GM23248 (cell line): ENCODE data around the gene RPH3AL. TPM values are rescaled to one million over a fixed set of nuclear protein-coding genes. Genes with fewer than 3 reads are reported as not detected.

Source experiments
- DNase-seq: peaks from one replicate; pipeline ENCODE4 v3.0.0-alpha.2; 2015
- H2AFZ ChIP-seq: fragments of 200-600 bp; sonication (generic); 2 replicates; pipeline ENCODE4 v1.6.1; 2016; ENCODE audit warnings: antibody characterized with exemption
- H3F3A ChIP-seq: fragments of 200-600 bp; sonication (generic); 2 replicates; pipeline ENCODE4 v1.6.1; 2016; ENCODE audit warnings: mild to moderate bottlenecking, antibody characterized with exemption, mixed run types; ENCODE audit not compliant: insufficient read depth
- H3K27ac ChIP-seq: fragments of 200-600 bp; sonication (generic); 2 replicates; pipeline ENCODE4 v1.5.1; 2016; ENCODE audit warnings: mild to moderate bottlenecking
- H3K27me3 ChIP-seq: fragments of 200-600 bp; sonication (generic); replicated peaks from 2 replicates; pipeline ENCODE4 v1.6.1; 2016; ENCODE audit warnings: mild to moderate bottlenecking; ENCODE audit not compliant: insufficient read depth
- H3K36me3 ChIP-seq: fragments of 200-600 bp; sonication (generic); 2 replicates; pipeline ENCODE4 v1.6.1; 2016; ENCODE audit warnings: low read depth, mild to moderate bottlenecking
- H3K4me1 ChIP-seq: fragments of 200-600 bp; sonication (generic); 2 replicates; pipeline ENCODE4 v1.6.1; 2016; ENCODE audit warnings: mild to moderate bottlenecking; ENCODE audit not compliant: insufficient read depth
- H3K4me2 ChIP-seq: fragments of 200-600 bp; sonication (generic); one replicate; pipeline ENCODE4 v1.6.1; 2016; ENCODE audit warnings: mild to moderate bottlenecking; ENCODE audit not compliant: unreplicated experiment
- H3K4me3 ChIP-seq: fragments of 200-600 bp; sonication (generic); 2 replicates; pipeline ENCODE4 v1.5.1; 2016; ENCODE audit warnings: mild to moderate bottlenecking
- H3K79me2 ChIP-seq: fragments of 200-600 bp; sonication (generic); 2 replicates; pipeline ENCODE4 v1.6.1; 2016; ENCODE audit warnings: mild to moderate bottlenecking; ENCODE audit not compliant: insufficient read depth
- H3K9ac ChIP-seq: fragments of 200-600 bp; sonication (generic); 2 replicates; pipeline ENCODE4 v1.6.1; 2016; ENCODE audit warnings: mild to moderate bottlenecking
- H3K9me2 ChIP-seq: fragments of 200-600 bp; sonication (generic); 2 replicates; pipeline ENCODE4 v1.6.1; 2016; ENCODE audit warnings: mixed run types, mild to moderate bottlenecking, moderate library complexity; ENCODE audit not compliant: insufficient read depth
- H3K9me3 ChIP-seq: fragments of 200-600 bp; sonication (generic); one replicate; pipeline ENCODE4 v1.6.1; 2017; ENCODE audit warnings: low read depth
- H4K20me1 ChIP-seq: fragments of 200-600 bp; sonication (generic); 2 replicates; pipeline ENCODE4 v1.6.0; 2016; ENCODE audit not compliant: insufficient read depth
- EZH2 ChIP-seq: fragments of 200-600 bp; sonication (generic); IDR thresholded peaks from 2 replicates; pipeline ENCODE4 v1.6.1; 2018; ENCODE audit warnings: antibody characterized with exemption, mild to moderate bottlenecking; ENCODE audit not compliant: insufficient read depth, poor library complexity, severe bottlenecking
- EZH2phosphoT487 ChIP-seq: fragments of 200-600 bp; sonication (generic); IDR thresholded peaks from 2 replicates; pipeline ENCODE4 v1.6.1; 2018; ENCODE audit warnings: antibody characterized with exemption, moderate library complexity, mild to moderate bottlenecking, low read depth; ENCODE audit not compliant: insufficient read depth
- WGBS, 2 experiments: methylation state at CpG; one replicate each; pipeline ENCODE4 v1.1.6; 2015 to 2017; ENCODE audit warnings: low lambda C conversion rate in 2 of 2, low coverage in 1 of 2; ENCODE audit errors: missing lambda C conversion rate in 2 of 2; 5-methylcytosine and 5-hydroxymethylcytosine counted together
- in situ Hi-C: fragments of 300-500 bp; cut with MboI; formaldehyde crosslinking; loops from 2 replicates; pipeline ENCODE4 v1.15.0; 2020
- polyA plus RNA-seq: library from polyadenylated mRNA; unstranded; fragments of >200 nt; fragmentation: Nextera tagmentation; extraction: Ambion mirVana; gene quantifications from 2 replicates; pipeline ENCODE4 v1.2.1, GENCODE V29; 2016
- total RNA-seq: library from RNA; depleted of rRNA; stranded (reverse); fragments of >200 nt; shearing (Covaris generic); gene quantifications from 2 replicates; pipeline ENCODE4 v1.2.3, GENCODE V29; 2014

RPH3AL gene
- total and polyA plus RNA-seq, 2 experiments from 2014 or later: 2.7 to 5.2 TPM

DNA sequence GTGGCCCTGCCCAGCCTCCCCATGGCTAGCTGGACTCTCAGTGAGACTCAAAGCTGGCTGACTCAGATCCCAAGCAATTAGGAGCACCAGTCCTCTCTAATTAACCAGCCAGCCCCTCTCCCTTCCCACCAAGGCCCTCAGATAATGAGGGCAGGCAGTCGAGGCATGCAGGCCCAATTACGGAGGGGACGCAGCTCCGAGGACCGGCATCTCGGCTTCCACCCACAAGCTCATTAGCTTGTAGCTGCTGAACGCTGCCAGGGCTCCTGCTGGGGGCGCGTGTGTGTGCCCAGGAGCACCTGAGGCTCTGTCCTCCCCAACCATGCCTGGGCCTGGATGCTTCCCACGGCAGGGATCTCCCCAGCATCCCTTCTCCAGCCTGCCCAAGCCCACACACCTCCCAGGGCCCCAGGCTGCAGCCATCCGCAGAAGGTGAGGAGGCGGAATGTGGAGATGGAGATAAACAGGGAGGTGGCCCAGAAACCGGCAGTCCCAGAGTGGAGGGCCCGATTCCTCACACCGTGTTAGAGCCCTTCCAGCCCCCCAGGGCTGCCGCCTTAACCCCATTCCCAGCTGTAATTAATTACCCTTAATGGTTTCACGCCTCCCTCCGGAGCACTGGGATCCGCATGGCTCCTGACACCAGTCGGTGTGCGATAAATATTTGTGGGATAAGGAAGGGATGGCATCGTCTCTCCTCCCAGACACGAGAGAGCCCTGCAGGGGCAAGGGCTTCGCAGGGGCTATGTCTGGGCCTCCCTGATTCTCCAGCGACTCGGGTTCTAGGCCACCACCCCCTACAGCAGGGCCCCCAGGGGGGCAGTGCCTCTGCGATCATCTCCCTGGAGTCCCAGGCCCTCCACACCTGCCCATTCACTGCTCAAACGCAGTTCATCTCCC lies 42.2 kb downstream of the RPH3AL start:
- no peak for DNase-seq
- Histone ChIP-seq H3K79me2 (no peaks in the 10 kb centered on the region), H3K4me2 (no peak overlapping the region), H4K20me1 (no peaks in the 10 kb centered on the region), H3K4me1 (no peaks in the 10 kb centered on the region), H3K4me3 (no peak overlapping the region), H3K9ac (no peak overlapping the region), H3K27ac (no peak overlapping the region), H3F3A (no peaks in the 10 kb centered on the region), H3K27me3 (no peaks in the 10 kb centered on the region), H3K9me3 (no peaks in the 10 kb centered on the region), H2AFZ (no peak overlapping the region), H3K9me2 (no peaks in the 10 kb centered on the region), H3K36me3 (no peaks in the 10 kb centered on the region)
- TF ChIP-seq EZH2phosphoT487 (no peak), EZH2 (no peak)
- WGBS, 2 experiments: 74 to 76% methylated on average over 26 to 28 of the region's 28 CpGs
- in situ Hi-C loops: no loop called here

DNA sequence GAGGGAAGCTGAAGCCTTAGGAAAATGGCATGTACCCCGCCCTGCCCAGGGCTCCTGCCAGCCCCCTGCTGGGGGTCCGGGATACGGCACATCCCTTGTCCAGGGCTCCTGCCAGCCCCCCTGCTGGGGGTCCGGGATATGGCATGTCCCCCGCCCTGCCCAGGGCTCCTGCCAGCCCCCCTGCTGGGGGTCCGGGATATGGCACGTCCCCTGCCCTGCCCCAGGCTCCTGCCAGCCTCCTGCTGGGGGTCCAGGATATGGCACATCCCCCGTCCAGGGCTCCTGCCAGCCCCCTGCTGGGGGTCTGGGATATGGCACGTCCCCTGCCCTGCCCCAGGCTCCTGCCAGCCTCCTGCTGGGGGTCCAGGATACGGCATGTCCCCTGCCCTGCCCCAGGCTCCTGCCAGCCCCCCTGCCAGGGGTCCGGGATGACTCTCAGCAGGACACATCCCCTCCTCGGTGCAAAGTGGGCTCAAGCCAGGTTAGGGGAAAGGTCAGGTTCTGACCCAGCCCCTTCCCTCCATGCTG lies 43.2 kb downstream of the RPH3AL start:
- no peak overlapping the region for H3K4me2 ChIP-seq
- H3K9me2 ChIP-seq: no peaks in the 10 kb centered on the region
- H3K27ac ChIP-seq: no peak overlapping the region
- H2AFZ ChIP-seq: no peak overlapping the region
- H4K20me1 ChIP-seq: no peaks in the 10 kb centered on the region
- no peaks in the 10 kb centered on the region for H3K9me3 ChIP-seq
- 15 to 33% methylated on average over 5 to 12 of the region's 12 CpGs for WGBS, 2 experiments
- in situ Hi-C loops: no loop called here
- no peaks in the 10 kb centered on the region for H3K79me2 ChIP-seq
- no peaks in the 10 kb centered on the region for H3K4me1 ChIP-seq
- no peak for TF ChIP-seq EZH2phosphoT487
- TF ChIP-seq EZH2: no peak
- H3K36me3 ChIP-seq: no peaks in the 10 kb centered on the region
- H3K4me3 ChIP-seq: no peak overlapping the region
- H3F3A ChIP-seq: no peaks in the 10 kb centered on the region
- no peaks in the 10 kb centered on the region for H3K27me3 ChIP-seq
- DNase-seq: peak; percentile 62
- H3K9ac ChIP-seq: no peak overlapping the region

DNA sequence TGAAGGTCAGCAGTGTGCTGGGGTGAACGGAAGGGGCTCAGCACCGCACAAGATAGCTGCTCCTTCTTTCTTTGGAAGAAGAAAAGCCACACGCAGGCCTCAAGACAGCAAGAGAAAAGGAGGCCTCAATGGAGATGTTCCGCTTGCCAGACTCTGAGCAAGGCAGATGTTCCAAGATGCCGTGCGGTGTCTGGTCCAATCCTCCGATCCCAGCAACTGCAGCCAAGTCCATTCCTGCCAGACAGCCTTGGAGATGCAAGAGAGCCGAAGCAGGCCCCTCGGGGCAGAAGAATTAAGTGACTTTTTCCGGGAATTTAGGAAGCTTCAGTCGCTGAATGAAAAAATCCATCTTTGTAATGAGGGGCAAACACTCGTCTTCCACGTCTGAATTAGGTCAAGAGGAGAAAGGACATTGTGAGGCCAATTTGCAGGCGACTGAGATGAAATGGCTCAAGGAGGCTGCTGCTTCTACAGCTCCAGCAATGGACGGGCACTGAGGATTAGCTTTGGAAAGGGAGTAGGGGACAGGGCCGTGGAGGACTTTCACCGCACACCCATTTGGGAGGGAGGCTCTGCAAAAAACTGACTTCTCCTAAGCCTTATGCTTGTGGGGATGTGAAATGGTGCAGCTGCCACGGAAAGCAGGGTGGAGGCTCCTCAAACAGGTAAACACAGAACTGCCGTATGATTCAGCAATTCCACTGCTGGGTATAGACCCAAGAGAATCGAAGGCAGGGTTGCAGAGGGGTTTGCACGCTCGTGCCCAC lies 44.7 kb downstream of the RPH3AL start:
- Histone ChIP-seq H3K4me3 (no peak overlapping the region), H3K27ac (no peak overlapping the region), H4K20me1 (no peaks in the 10 kb centered on the region), H3K79me2 (no peaks in the 10 kb centered on the region), H3K9ac (no peak overlapping the region), H3K9me3 (no peaks in the 10 kb centered on the region), H3K4me2 (no peak overlapping the region), H3K9me2 (no peaks in the 10 kb centered on the region), H3K4me1 (no peaks in the 10 kb centered on the region), H2AFZ (no peak overlapping the region), H3K36me3 (no peaks in the 10 kb centered on the region), H3K27me3 (no peaks in the 10 kb centered on the region), H3F3A (no peaks in the 10 kb centered on the region)
- TF ChIP-seq EZH2 (no peak), EZH2phosphoT487 (no peak)
- in situ Hi-C loops: no loop called here
- peak; percentile 20 for DNase-seq
- 41% methylated on average over 22 of the region's 22 CpGs for WGBS, 2 experiments

DNA sequence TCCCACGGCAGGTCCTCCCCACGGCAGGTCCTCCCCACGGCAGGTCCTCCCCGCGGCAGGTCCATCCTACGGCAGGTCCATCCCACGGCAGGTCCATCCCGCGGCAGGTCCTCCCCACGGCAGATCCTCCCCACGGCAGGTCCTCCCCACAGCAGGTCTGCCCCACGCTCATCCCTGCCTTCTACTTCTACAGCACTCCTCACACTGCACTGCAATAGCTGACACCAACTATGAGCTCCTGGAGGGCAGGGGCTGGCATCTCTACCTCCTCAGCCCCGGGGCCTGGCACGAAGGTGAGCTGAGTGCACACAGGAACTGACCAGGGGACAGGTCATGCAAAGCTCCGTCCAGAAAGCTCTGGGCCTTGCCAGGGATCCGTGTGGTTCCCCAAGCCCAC lies 45.3 kb downstream of the RPH3AL start:
- in situ Hi-C loops: no loop called here
- Histone ChIP-seq H4K20me1 (no peaks in the 10 kb centered on the region), H2AFZ (no peak overlapping the region), H3K9me2 (no peaks in the 10 kb centered on the region), H3K4me2 (no peak overlapping the region), H3K27ac (no peak overlapping the region), H3K27me3 (no peaks in the 10 kb centered on the region), H3K79me2 (no peaks in the 10 kb centered on the region), H3K4me1 (no peaks in the 10 kb centered on the region), H3K9ac (no peak overlapping the region), H3K9me3 (no peaks in the 10 kb centered on the region), H3K4me3 (no peak overlapping the region), H3F3A (no peaks in the 10 kb centered on the region), H3K36me3 (no peaks in the 10 kb centered on the region)
- no peak for TF ChIP-seq EZH2
- no peak for TF ChIP-seq EZH2phosphoT487
- DNase-seq: no peak
- 79 to 85% methylated on average over 12 to 16 of the region's 16 CpGs for WGBS, 2 experiments
